ENCODE data around the gene WDFY3.

GRCh38 chr4:84938316-84938715 is 28.2 kb downstream of the WDFY3 start:
- TF ChIP-seq CTCF (IDR thresholded peaks at IDR 0.05) (no peak), POLR2A (IDR thresholded peaks at IDR 0.05) (no peak)

All from Peyer's patch (tissue), 4 donors.